Upper lobe of right lung (tissue), 1 donor: Measurements from ENCODE around the gene ITPRIP. TPM values are rescaled to one million over a fixed set of nuclear protein-coding genes. Genes with fewer than 3 reads are reported as not detected.

Experiments
- ATAC-seq: fragments of 200-7000 bp; cut with Tn5 transposase; one replicate; pipeline ENCODE4 v1.9.1; 2020; ENCODE audit warnings: mild to moderate bottlenecking, moderate library complexity
- DNase-seq: peaks from one replicate; pipeline ENCODE4 v3.0.0-alpha.2; 2020
- H3K27ac ChIP-seq: fragments of 200-600 bp; one replicate; pipeline ENCODE4 v1.8.0; 2022
- H3K27me3 ChIP-seq: fragments of 200-600 bp; one replicate; pipeline ENCODE4 v1.8.0; 2022; ENCODE audit warnings: mild to moderate bottlenecking
- H3K36me3 ChIP-seq: fragments of 200-600 bp; one replicate; pipeline ENCODE4 v1.8.0; 2022
- H3K4me1 ChIP-seq: fragments of 200-600 bp; one replicate; pipeline ENCODE4 v1.8.0; 2022
- H3K4me3 ChIP-seq: fragments of 200-600 bp; one replicate; pipeline ENCODE4 v1.8.0; 2022; ENCODE audit warnings: mild to moderate bottlenecking
- H3K9me3 ChIP-seq: fragments of 200-600 bp; one replicate; pipeline ENCODE4 v1.8.0; 2022
- CTCF ChIP-seq: fragments of 200-600 bp; IDR thresholded peaks from one replicate; pipeline ENCODE4 v1.8.0; 2022; ENCODE audit warnings: antibody characterized with exemption
- intact Hi-C: fragments of 100-400 bp; cut with DNase I; formaldehyde crosslinking; loops from one replicate; pipeline ENCODE4 v1.11.0; 2022
- total RNA-seq: library from RNA; stranded (reverse); fragmentation: NEBNext Ultra II Directional; extraction: Animal tissue kit (Norgen Biotek cat#: 25700); gene quantifications from one replicate; pipeline ENCODE4 v1.2.1, GENCODE V29; 2021
- donor health status: DM: no; HTN: yes; CAD: no; lungs with severe emphysema.

The ITPRIP gene
- total RNA-seq, 1 donor from 2014 or later = 34.4 TPM

- ATAC-seq = peak; percentile 31
- no peaks in the 10 kb centered on the region for H3K27me3 ChIP-seq
- DNase-seq = no peak
- no peaks in the 10 kb centered on the region for H3K36me3 ChIP-seq
- no peak overlapping the region for H3K4me3 ChIP-seq
- H3K9me3 ChIP-seq = no peaks in the 10 kb centered on the region
- peaks cover 31% of the 10 kb centered on the region for H3K4me1 ChIP-seq
- intact Hi-C loops = no loop called here
- no peak overlapping the region for H3K27ac ChIP-seq
- TF ChIP-seq CTCF = peak; percentile 35
Measured at GRCh38 chr10:104297697-104298660, 40.3 kb downstream of the ITPRIP start.

GRCh38 chr10:104296687-104297436 is 41.4 kb downstream of the ITPRIP start:
- Histone ChIP-seq H3K27me3 (no peaks in the 10 kb centered on the region), H3K27ac (no peak overlapping the region), H3K36me3 (no peaks in the 10 kb centered on the region), H3K4me3 (no peak overlapping the region), H3K4me1 (peaks cover 31% of the 10 kb centered on the region), H3K9me3 (no peaks in the 10 kb centered on the region)
- ATAC-seq (no peak), DNase-seq (no peak)
- no peak for TF ChIP-seq CTCF
- intact Hi-C loops = no loop called here

GRCh38 chr10:104293781-104294321 is 44.4 kb downstream of the ITPRIP start:
- ATAC-seq (no peak), DNase-seq (no peak)
- H3K9me3 ChIP-seq = no peaks in the 10 kb centered on the region
- intact Hi-C loops = loop anchor here (5.0 kb wide), 1 partner anchor 53 kb away; no protein-coding TSS in a partner anchor
- H3K27ac ChIP-seq = no peak overlapping the region
- no peak for TF ChIP-seq CTCF
- no peaks in the 10 kb centered on the region for H3K27me3 ChIP-seq
- H3K4me3 ChIP-seq = no peak overlapping the region
- peaks cover 11% of the 10 kb centered on the region for H3K4me1 ChIP-seq
- no peaks in the 10 kb centered on the region for H3K36me3 ChIP-seq

GRCh38 chr10:104293011-104293410 is 45.3 kb downstream of the ITPRIP start:
- H3K27me3 ChIP-seq = no peaks in the 10 kb centered on the region
- no peaks in the 10 kb centered on the region for H3K36me3 ChIP-seq
- no peak overlapping the region for H3K27ac ChIP-seq
- no peak for ATAC-seq
- DNase-seq = no peak
- no peak overlapping the region for H3K4me3 ChIP-seq
- no peaks in the 10 kb centered on the region for H3K9me3 ChIP-seq
- no peak for TF ChIP-seq CTCF
- peaks cover 3% of the 10 kb centered on the region for H3K4me1 ChIP-seq
- intact Hi-C loops = loop anchor here (5.0 kb wide), 1 partner anchor 54 kb away; no protein-coding TSS in a partner anchor

GRCh38 chr10:104291439-104291951 is 46.8 kb downstream of the ITPRIP start:
- H3K27me3 ChIP-seq = no peaks in the 10 kb centered on the region
- no peak overlapping the region for H3K27ac ChIP-seq
- intact Hi-C loops = loop anchor here (5.0 kb wide), 1 partner anchor 56 kb away; no protein-coding TSS in a partner anchor
- no peaks in the 10 kb centered on the region for H3K9me3 ChIP-seq
- no peak overlapping the region for H3K4me3 ChIP-seq
- H3K4me1 ChIP-seq = peaks cover 3% of the 10 kb centered on the region
- H3K36me3 ChIP-seq = no peaks in the 10 kb centered on the region
- ATAC-seq (peak; percentile 100), DNase-seq (peak; percentile 94)
- TF ChIP-seq CTCF = no peak
